ENCODE results near the gene VGLL3. TPM values are rescaled to one million over a fixed set of nuclear protein-coding genes. Genes with fewer than 3 reads are reported as not detected.
A peak's percentile ranks its signal among the peaks of the same experiment; 100 is the strongest.

The VGLL3 gene
- total and polyA plus RNA-seq, 2 donors from 2014 or later, result 0.30 to 4.2 TPM

DNA sequence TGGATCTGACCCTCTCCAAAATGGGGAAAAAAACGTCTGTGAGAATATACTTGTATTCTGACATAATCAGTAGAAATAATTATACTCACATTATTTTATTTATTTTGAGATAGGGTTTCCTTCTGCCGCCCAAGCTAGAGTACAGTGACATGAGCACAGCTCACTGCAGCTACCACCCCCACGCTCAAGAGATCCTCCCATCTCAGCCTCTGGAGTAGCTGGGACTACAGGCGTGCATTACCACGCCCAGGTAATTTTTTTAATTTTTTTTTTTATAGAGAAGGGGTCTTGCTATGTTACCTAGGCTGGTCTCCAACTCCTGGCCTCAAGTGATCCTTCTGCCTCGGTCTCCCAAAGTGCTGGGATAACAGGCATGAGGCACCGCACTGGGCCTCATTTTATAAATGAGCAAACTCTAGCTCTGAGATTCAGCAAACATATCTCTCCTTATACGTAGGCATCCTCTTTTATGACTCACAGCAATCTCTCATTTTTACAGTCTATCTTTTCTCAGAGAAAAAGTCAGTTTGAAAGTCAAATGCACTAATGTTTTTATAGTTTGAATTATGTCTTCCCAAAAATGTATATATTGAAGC, 989 bp upstream of the VGLL3 start:
- no peaks in the 10 kb centered on the region for H3K36me3 ChIP-seq (ENCODE audit: control insufficient read depth in 2 of 3, insufficient read depth in 3 of 3, low read length in 3 of 3)
- H3K4me3 ChIP-seq (ENCODE audit: low read length in 3 of 3), result peak overlapping the region in 2 of 3 donors; percentile 56
- H3K27me3 ChIP-seq (ENCODE audit: control insufficient read depth, insufficient read depth, low read length), result peaks cover 2% of the 10 kb centered on the region
- TF ChIP-seq CTCF (IDR thresholded peaks at IDR 0.05; ENCODE audit: borderline replicate concordance, extremely low read depth, insufficient read depth), result no peak
- no peaks in the 10 kb centered on the region for H3K9me3 ChIP-seq (ENCODE audit: control insufficient read depth in 2 of 3, insufficient read depth in 1 of 3, low read length in 3 of 3)
- FAIRE-seq (no peak), DNase-seq (peak in 1 of 5 donors; percentile 12)
- peaks cover 0 to 5% (median 0%) of the 10 kb centered on the region in 3 donors for H3K4me1 ChIP-seq (ENCODE audit: control insufficient read depth in 2 of 3, insufficient read depth in 2 of 3, low read depth in 1 of 3, low read length in 3 of 3)
- no peak overlapping the region for H3K27ac ChIP-seq (ENCODE audit: low read depth in 2 of 2, low read length in 2 of 2)
- peak overlapping the region in 1 of 3 donors; percentile 47 for H3K9ac ChIP-seq (ENCODE audit: low read length in 3 of 3)
- intact Hi-C loops (cut with DNase I), result no loop called here

GRCh38 chr3:86991482-86991815, 500 bp upstream of the VGLL3 start:
- H3K9ac ChIP-seq (ENCODE audit: low read length in 3 of 3), result peak overlapping the region in 2 of 3 donors; percentile 42 to 47
- H3K36me3 ChIP-seq (ENCODE audit: control insufficient read depth in 2 of 3, insufficient read depth in 3 of 3, low read length in 3 of 3), result no peaks in the 10 kb centered on the region
- peaks cover 0 to 5% (median 0%) of the 10 kb centered on the region in 3 donors for H3K4me1 ChIP-seq (ENCODE audit: control insufficient read depth in 2 of 3, insufficient read depth in 2 of 3, low read depth in 1 of 3, low read length in 3 of 3)
- H3K4me3 ChIP-seq (ENCODE audit: low read length in 3 of 3), result peak overlapping the region; percentile 56
- TF ChIP-seq CTCF (IDR thresholded peaks at IDR 0.05; ENCODE audit: borderline replicate concordance, extremely low read depth, insufficient read depth), result no peak
- intact Hi-C loops (cut with DNase I), result no loop called here
- FAIRE-seq (no peak), DNase-seq (no peak)
- H3K27ac ChIP-seq (ENCODE audit: low read depth in 2 of 2, low read length in 2 of 2), result no peak overlapping the region
- peaks cover 2% of the 10 kb centered on the region for H3K27me3 ChIP-seq (ENCODE audit: control insufficient read depth, insufficient read depth, low read length)
- no peaks in the 10 kb centered on the region for H3K9me3 ChIP-seq (ENCODE audit: control insufficient read depth in 2 of 3, insufficient read depth in 1 of 3, low read length in 3 of 3)

DNA sequence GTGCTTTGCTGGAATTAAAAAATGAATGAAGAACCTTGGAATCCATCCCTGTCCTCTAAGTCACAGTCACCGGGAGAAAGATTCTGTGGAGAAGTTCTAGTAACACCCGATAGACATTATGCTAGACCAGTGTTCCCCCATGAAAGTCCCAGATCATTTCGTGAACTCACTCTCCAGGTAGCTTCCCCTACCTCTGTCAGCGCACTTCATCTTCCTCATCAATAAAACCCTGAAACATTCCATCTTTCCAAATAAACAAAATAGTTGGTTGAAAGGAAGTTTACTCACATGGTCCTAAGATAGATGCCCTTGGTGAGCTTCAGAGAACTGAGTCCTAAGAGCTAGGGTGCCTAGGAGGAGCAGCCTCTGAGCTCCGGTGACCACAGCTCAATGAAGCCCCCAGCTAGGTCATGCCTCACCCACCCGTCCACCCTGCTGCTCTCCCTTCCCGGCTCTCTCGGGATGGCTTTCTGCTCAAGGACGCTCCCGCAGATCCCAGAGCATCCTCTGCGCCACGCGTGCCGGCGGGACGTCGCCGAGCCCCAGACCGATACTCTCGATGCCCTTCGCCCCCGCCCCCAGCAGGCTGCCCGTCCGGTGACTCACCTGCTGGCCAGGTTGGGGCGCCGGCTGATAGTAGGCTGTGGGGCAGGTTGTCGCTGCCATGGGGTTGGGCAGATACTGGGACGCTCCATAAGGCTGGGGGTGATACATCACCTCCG, 776 bp downstream of the VGLL3 start:
- Histone ChIP-seq H3K4me3 (ENCODE audit: low read length in 3 of 3) (peak overlapping the region; percentile 17 to 56 (median 50)), H3K9me3 (ENCODE audit: control insufficient read depth in 2 of 3, insufficient read depth in 1 of 3, low read length in 3 of 3) (no peaks in the 10 kb centered on the region), H3K4me1 (ENCODE audit: control insufficient read depth in 2 of 3, insufficient read depth in 2 of 3, low read depth in 1 of 3, low read length in 3 of 3) (peaks cover 0 to 5% (median 0%) of the 10 kb centered on the region in 3 donors), H3K9ac (ENCODE audit: low read length in 3 of 3) (no peak overlapping the region), H3K36me3 (ENCODE audit: control insufficient read depth in 2 of 3, insufficient read depth in 3 of 3, low read length in 3 of 3) (no peaks in the 10 kb centered on the region), H3K27ac (ENCODE audit: low read depth in 2 of 2, low read length in 2 of 2) (no peak overlapping the region), H3K27me3 (ENCODE audit: control insufficient read depth, insufficient read depth, low read length) (peaks cover 2% of the 10 kb centered on the region)
- intact Hi-C loops (cut with DNase I), result no loop called here
- DNase-seq (peak in 4 of 5 donors; percentile 29 to 70 (median 46)), FAIRE-seq (no peak)
- no peak for TF ChIP-seq CTCF (IDR thresholded peaks at IDR 0.05; ENCODE audit: borderline replicate concordance, extremely low read depth, insufficient read depth)
